ENCODE measurements around the gene SKAP1.

GRCh38 chr17:48123111-48123510 is 306.9 kb downstream of the SKAP1 start:
- TF ChIP-seq CTCF (conservative IDR thresholded peaks at IDR 0.05): no peak
- TF ChIP-seq EZH2 (IDR thresholded peaks at IDR 0.05; ENCODE audit: low read depth): no peak
